ENCODE results near the gene SULT2B1.
A peak's percentile ranks its signal among the peaks of the same experiment; 100 is the strongest.
"Not testable (repeated sequence)": the region's sequence is repeated elsewhere in the genome, so short reads cannot be mapped to it uniquely, and the experiment has no call there.

SULT2B1 gene

GRCh38 chr19:48513289-48514122 is 38.5 kb upstream of the SULT2B1 start:
- Histone ChIP-seq H3K4me1 (ENCODE audit: control insufficient read depth, insufficient read depth, low read length) (no peaks in the 10 kb centered on the region), H3K36me3 (ENCODE audit: control insufficient read depth, insufficient read depth, low read length) (no peaks in the 10 kb centered on the region), H3K4me3 (ENCODE audit: low read length) (peak overlapping the region; percentile 79), H3K27ac (ENCODE audit: low read depth, low read length) (no peak overlapping the region), H3K9ac (ENCODE audit: low read length) (no peak overlapping the region), H3K27me3 (ENCODE audit: control insufficient read depth, insufficient read depth, low read length) (peaks cover 11% of the 10 kb centered on the region)

GRCh38 chr19:48514123-48514458 is 37.9 kb upstream of the SULT2B1 start:
- H3K27me3 ChIP-seq (ENCODE audit: control insufficient read depth, insufficient read depth, low read length) = peaks cover 11% of the 10 kb centered on the region
- H3K27ac ChIP-seq (ENCODE audit: low read depth, low read length) = no peak overlapping the region
- H3K9ac ChIP-seq (ENCODE audit: low read length) = no peak overlapping the region

DNA sequence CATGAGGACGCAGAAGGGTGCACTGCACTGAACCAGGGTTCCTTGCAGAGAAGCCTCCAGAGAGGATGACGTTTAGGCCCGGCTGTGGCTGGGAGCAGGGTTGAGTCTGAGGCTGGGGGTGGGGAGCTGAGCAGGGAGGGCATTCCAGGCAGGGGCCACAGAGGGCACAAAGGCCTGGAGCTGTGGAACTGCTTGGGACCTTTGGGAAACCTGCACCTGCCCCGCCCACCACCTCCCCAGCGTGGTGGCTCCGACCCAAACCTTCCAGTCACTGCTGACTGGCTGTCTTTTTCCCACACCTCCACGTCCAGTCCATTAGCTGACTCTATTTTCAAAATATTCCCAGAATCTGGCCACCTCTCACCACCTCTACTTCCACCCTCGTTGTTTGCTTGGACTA is 35.4 kb upstream of the SULT2B1 start:
- Histone ChIP-seq H3K4me3 (ENCODE audit: low read length) (no peak overlapping the region), H3K27ac (ENCODE audit: low read depth, low read length) (no peak overlapping the region), H3K36me3 (ENCODE audit: control insufficient read depth, insufficient read depth, low read length) (no peaks in the 10 kb centered on the region), H3K9ac (ENCODE audit: low read length) (no peak overlapping the region), H3K27me3 (ENCODE audit: control insufficient read depth, insufficient read depth, low read length) (peaks cover 11% of the 10 kb centered on the region), H3K4me1 (ENCODE audit: control insufficient read depth, insufficient read depth, low read length) (no peaks in the 10 kb centered on the region)

More at GRCh38 chr19:48514123-48514458, 37.9 kb upstream of the SULT2B1 start:
- no peak overlapping the region for H3K4me3 ChIP-seq (ENCODE audit: low read length)
- H3K4me1 ChIP-seq (ENCODE audit: control insufficient read depth, insufficient read depth, low read length) = no peaks in the 10 kb centered on the region
- no peaks in the 10 kb centered on the region for H3K36me3 ChIP-seq (ENCODE audit: control insufficient read depth, insufficient read depth, low read length)

DNA sequence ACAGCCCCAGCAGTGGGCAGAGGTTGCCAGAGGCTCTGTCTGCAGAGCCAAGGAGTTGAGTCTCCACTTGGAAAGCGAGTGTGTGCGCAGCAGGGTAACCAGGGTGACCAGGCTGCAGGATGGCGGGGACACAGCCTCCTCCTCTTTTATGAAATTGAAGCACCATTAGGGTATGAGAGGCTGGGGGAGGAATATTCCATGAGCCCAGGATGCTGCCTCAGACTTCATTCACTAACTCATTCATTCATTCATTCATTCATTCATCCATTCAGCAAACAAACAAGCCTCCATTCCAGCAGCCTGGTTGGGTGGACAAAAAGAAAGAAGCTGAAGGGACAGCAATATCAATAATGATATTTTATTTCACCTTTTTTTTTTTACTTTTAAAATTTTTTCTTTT is 33.8 kb upstream of the SULT2B1 start:
- Histone ChIP-seq H3K27ac (ENCODE audit: low read depth, low read length) (no peak overlapping the region), H3K9ac (ENCODE audit: low read length) (no peak overlapping the region), H3K4me1 (ENCODE audit: control insufficient read depth, insufficient read depth, low read length) (no peaks in the 10 kb centered on the region), H3K36me3 (ENCODE audit: control insufficient read depth, insufficient read depth, low read length) (no peaks in the 10 kb centered on the region), H3K4me3 (ENCODE audit: low read length) (no peak overlapping the region), H3K27me3 (ENCODE audit: control insufficient read depth, insufficient read depth, low read length) (peaks cover 3% of the 10 kb centered on the region)

DNA sequence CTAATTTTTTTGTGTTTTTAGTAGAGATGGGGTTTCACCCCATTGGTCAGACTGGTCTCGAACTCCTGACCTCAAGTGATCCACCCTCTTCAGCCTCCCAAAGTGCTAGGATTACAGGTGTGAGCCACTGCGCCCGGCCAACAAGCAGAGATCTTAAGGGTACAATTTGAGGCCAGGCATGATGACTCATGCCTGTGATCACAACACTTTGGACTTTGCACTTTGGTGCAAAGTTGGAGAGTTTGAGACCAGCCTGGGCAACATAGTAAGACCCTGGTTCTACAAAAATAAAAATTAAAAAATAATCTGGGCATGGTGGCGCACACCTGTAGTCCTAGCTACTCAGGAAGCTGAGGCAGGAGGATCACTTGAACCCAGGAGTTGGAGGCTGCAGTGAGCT is 32.5 kb upstream of the SULT2B1 start:
- not testable (repeated sequence) for H3K9ac ChIP-seq (ENCODE audit: low read length); H3K4me1 ChIP-seq (ENCODE audit: control insufficient read depth, insufficient read depth, low read length); H3K27ac ChIP-seq (ENCODE audit: low read depth, low read length); H3K36me3 ChIP-seq (ENCODE audit: control insufficient read depth, insufficient read depth, low read length); H3K27me3 ChIP-seq (ENCODE audit: control insufficient read depth, insufficient read depth, low read length); H3K4me3 ChIP-seq (ENCODE audit: low read length)

- no peaks in the 10 kb centered on the region for H3K4me1 ChIP-seq (ENCODE audit: control insufficient read depth, insufficient read depth, low read length)
- H3K9ac ChIP-seq (ENCODE audit: low read length) = no peak overlapping the region
- no peaks in the 10 kb centered on the region for H3K27me3 ChIP-seq (ENCODE audit: control insufficient read depth, insufficient read depth, low read length)
- no peak overlapping the region for H3K27ac ChIP-seq (ENCODE audit: low read depth, low read length)
- no peaks in the 10 kb centered on the region for H3K36me3 ChIP-seq (ENCODE audit: control insufficient read depth, insufficient read depth, low read length)
- no peak overlapping the region for H3K4me3 ChIP-seq (ENCODE audit: low read length)
Observed at GRCh38 chr19:48520134-48520533, 31.8 kb upstream of the SULT2B1 start.

GRCh38 chr19:48524221-48524620 is 27.8 kb upstream of the SULT2B1 start:
- H3K27ac ChIP-seq (ENCODE audit: low read depth, low read length) = no peak overlapping the region
- no peak overlapping the region for H3K9ac ChIP-seq (ENCODE audit: low read length)
- H3K4me1 ChIP-seq (ENCODE audit: control insufficient read depth, insufficient read depth, low read length) = no peaks in the 10 kb centered on the region
- no peak overlapping the region for H3K4me3 ChIP-seq (ENCODE audit: low read length)
- no peaks in the 10 kb centered on the region for H3K36me3 ChIP-seq (ENCODE audit: control insufficient read depth, insufficient read depth, low read length)
- no peaks in the 10 kb centered on the region for H3K27me3 ChIP-seq (ENCODE audit: control insufficient read depth, insufficient read depth, low read length)

- no peak overlapping the region for H3K27ac ChIP-seq (ENCODE audit: low read depth, low read length)
- no peaks in the 10 kb centered on the region for H3K27me3 ChIP-seq (ENCODE audit: control insufficient read depth, insufficient read depth, low read length)
- H3K36me3 ChIP-seq (ENCODE audit: control insufficient read depth, insufficient read depth, low read length) = no peaks in the 10 kb centered on the region
- H3K4me3 ChIP-seq (ENCODE audit: low read length) = no peak overlapping the region
- H3K9ac ChIP-seq (ENCODE audit: low read length) = no peak overlapping the region
- no peaks in the 10 kb centered on the region for H3K4me1 ChIP-seq (ENCODE audit: control insufficient read depth, insufficient read depth, low read length)
Observed at GRCh38 chr19:48524732-48525131, 27.2 kb upstream of the SULT2B1 start.

GRCh38 chr19:48529156-48529555 is 22.8 kb upstream of the SULT2B1 start:
- Histone ChIP-seq H3K4me1 (ENCODE audit: control insufficient read depth, insufficient read depth, low read length) (no peaks in the 10 kb centered on the region), H3K36me3 (ENCODE audit: control insufficient read depth, insufficient read depth, low read length) (no peaks in the 10 kb centered on the region), H3K4me3 (ENCODE audit: low read length) (no peak overlapping the region), H3K27me3 (ENCODE audit: control insufficient read depth, insufficient read depth, low read length) (no peaks in the 10 kb centered on the region), H3K27ac (ENCODE audit: low read depth, low read length) (no peak overlapping the region), H3K9ac (ENCODE audit: low read length) (no peak overlapping the region)

DNA sequence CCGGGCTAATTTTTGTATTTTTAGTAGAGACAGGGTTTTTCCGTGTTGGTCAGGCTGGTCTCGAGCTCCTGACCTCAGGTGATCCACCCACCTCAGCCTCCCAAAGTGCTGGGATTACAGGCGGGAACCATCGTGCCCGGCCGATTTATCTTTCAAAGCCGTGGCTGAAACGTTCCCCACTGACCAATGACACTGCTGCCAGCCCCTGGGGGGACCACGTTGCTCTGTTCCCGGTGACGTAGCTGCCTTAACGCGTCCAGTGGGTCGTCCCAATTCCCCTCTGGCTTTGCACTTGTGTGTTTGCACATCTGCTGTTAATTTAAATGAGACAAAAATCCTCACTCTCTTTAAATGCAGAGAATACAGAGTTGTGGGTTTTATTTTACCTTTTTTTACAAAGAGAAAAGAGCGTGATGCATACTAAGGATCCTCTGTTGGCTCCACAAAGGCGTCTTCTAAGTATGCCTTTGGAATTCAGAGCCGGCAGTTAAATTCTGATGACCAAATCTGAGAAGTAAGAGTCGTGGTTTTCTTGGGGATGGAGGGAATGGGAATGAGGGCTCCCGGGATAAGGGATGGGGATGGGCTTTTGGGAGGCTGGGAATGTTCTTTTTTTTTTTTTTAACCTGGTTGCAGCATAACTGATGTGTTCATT is 21.8 kb upstream of the SULT2B1 start:
- no peaks in the 10 kb centered on the region for H3K36me3 ChIP-seq (ENCODE audit: control insufficient read depth, insufficient read depth, low read length)
- H3K4me3 ChIP-seq (ENCODE audit: low read length) = no peak overlapping the region
- H3K27me3 ChIP-seq (ENCODE audit: control insufficient read depth, insufficient read depth, low read length) = no peaks in the 10 kb centered on the region
- no peak overlapping the region for H3K27ac ChIP-seq (ENCODE audit: low read depth, low read length)
- H3K9ac ChIP-seq (ENCODE audit: low read length) = no peak overlapping the region
- no peaks in the 10 kb centered on the region for H3K4me1 ChIP-seq (ENCODE audit: control insufficient read depth, insufficient read depth, low read length)

GRCh38 chr19:48530770-48531169 is 21.2 kb upstream of the SULT2B1 start:
- no peak overlapping the region for H3K4me3 ChIP-seq (ENCODE audit: low read length)
- no peak overlapping the region for H3K27ac ChIP-seq (ENCODE audit: low read depth, low read length)
- no peak overlapping the region for H3K9ac ChIP-seq (ENCODE audit: low read length)
- no peaks in the 10 kb centered on the region for H3K36me3 ChIP-seq (ENCODE audit: control insufficient read depth, insufficient read depth, low read length)
- no peaks in the 10 kb centered on the region for H3K4me1 ChIP-seq (ENCODE audit: control insufficient read depth, insufficient read depth, low read length)
- H3K27me3 ChIP-seq (ENCODE audit: control insufficient read depth, insufficient read depth, low read length) = no peaks in the 10 kb centered on the region

GRCh38 chr19:48533770-48534169 is 18.2 kb upstream of the SULT2B1 start:
- Histone ChIP-seq H3K36me3 (ENCODE audit: control insufficient read depth, insufficient read depth, low read length) (no peaks in the 10 kb centered on the region), H3K4me1 (ENCODE audit: control insufficient read depth, insufficient read depth, low read length) (no peaks in the 10 kb centered on the region), H3K27ac (ENCODE audit: low read depth, low read length) (no peak overlapping the region), H3K27me3 (ENCODE audit: control insufficient read depth, insufficient read depth, low read length) (no peaks in the 10 kb centered on the region), H3K4me3 (ENCODE audit: low read length) (no peak overlapping the region), H3K9ac (ENCODE audit: low read length) (no peak overlapping the region)

DNA sequence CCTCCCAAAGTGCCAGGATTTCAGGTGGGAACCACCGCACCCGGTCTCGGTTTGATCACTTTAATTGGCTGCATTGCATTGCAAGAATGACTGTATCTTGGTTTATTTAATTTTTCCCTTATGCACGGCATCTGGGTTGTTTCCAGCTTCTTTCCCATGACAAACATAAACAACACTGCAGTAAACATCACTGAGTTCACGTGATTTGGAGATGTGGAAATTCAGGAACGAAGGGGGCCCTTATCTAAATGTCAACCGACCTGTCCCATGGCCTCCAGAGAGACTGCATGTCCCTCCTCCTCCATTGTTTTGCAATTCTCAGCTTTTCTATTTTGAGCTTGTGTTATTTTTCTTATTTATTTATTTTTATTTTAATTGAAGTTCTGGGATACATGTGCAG is 14.4 kb upstream of the SULT2B1 start:
- no peaks in the 10 kb centered on the region for H3K36me3 ChIP-seq (ENCODE audit: control insufficient read depth, insufficient read depth, low read length)
- no peak overlapping the region for H3K4me3 ChIP-seq (ENCODE audit: low read length)
- no peaks in the 10 kb centered on the region for H3K27me3 ChIP-seq (ENCODE audit: control insufficient read depth, insufficient read depth, low read length)
- no peaks in the 10 kb centered on the region for H3K4me1 ChIP-seq (ENCODE audit: control insufficient read depth, insufficient read depth, low read length)
- no peak overlapping the region for H3K27ac ChIP-seq (ENCODE audit: low read depth, low read length)
- no peak overlapping the region for H3K9ac ChIP-seq (ENCODE audit: low read length)

Measured in rectal smooth muscle tissue (tissue), 1 donor.